Measurements from ENCODE around the gene CCNH. TPM values are rescaled to one million over a fixed set of nuclear protein-coding genes. Genes with fewer than 3 reads are reported as not detected.

Gene CCNH
- polyA plus RNA-seq, 2 of the 4 experiments (the other 2 are of a cell fraction): 74.1 to 85.1 TPM

GRCh38 chr5:87453801-87454200 is 41.1 kb upstream of the CCNH start:
- Histone ChIP-seq H3K4me1 (no peaks in the 10 kb centered on the region), H3K4me2 (no peak overlapping the region), H3K9me3 (no peaks in the 10 kb centered on the region), H3K4me3 (no peak overlapping the region), H3K27ac (no peak overlapping the region)
- WGBS (ENCODE audit: missing lambda C conversion rate): 51% methylated on average over 1 of the region's 1 CpG
- CTCF ChIA-PET: no interaction called here
- FAIRE-seq (no peak), ATAC-seq (no peak), DNase-seq (ENCODE audit: low read depth in 1 of 2, low spot score in 1 of 2) (no peak)
- TF ChIP-seq E2F6 (IDR thresholded peaks at IDR 0.05; ENCODE audit: borderline replicate concordance, low read depth) (no peak), ZFP36 (IDR thresholded peaks at IDR 0.05; ENCODE audit: borderline replicate concordance, partially characterized antibody) (no peak), CBX2 (IDR thresholded peaks at IDR 0.05; ENCODE audit: borderline replicate concordance, low read depth) (no peak), HOXB5 (CRISPR knock-in tag; IDR thresholded peaks at IDR 0.05) (no peak), HES2 (IDR thresholded peaks at IDR 0.05) (no peak), KDM1A (IDR thresholded peaks at IDR 0.05; ENCODE audit: low read depth) (no peak), SREBF2 (IDR thresholded peaks at IDR 0.05) (no peak), ZSCAN20 (CRISPR knock-in tag; IDR thresholded peaks at IDR 0.05) (no peak), JUN (IDR thresholded peaks at IDR 0.05) (no peak), HOXA7 (CRISPR knock-in tag; IDR thresholded peaks at IDR 0.05) (no peak), PBX3 (IDR thresholded peaks at IDR 0.05) (no peak), CHD4 (IDR thresholded peaks at IDR 0.05; ENCODE audit: borderline replicate concordance) (no peak), RNF2 (IDR thresholded peaks at IDR 0.05; ENCODE audit: borderline replicate concordance, low read depth) (no peak), CHD2 (IDR thresholded peaks at IDR 0.05; ENCODE audit: low read length, partially characterized antibody) (no peak), BHLHE40 (IDR thresholded peaks at IDR 0.05; ENCODE audit: low read depth, low read length) (no peak)
- TF ChIP-seq, protein P1, sequence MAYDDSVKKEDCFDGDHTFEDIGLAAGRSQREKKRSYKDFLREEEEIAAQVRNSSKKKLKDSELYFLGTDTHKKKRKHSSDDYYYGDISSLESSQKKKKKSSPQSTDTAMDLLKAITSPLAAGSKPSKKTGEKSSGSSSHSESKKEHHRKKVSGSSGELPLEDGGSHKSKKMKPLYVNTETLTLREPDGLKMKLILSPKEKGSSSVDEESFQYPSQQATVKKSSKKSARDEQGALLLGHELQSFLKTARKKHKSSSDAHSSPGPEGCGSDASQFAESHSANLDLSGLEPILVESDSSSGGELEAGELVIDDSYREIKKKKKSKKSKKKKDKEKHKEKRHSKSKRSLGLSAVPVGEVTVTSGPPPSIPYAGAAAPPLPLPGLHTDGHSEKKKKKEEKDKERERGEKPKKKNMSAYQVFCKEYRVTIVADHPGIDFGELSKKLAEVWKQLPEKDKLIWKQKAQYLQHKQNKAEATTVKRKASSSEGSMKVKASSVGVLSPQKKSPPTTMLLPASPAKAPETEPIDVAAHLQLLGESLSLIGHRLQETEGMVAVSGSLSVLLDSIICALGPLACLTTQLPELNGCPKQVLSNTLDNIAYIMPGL (CRISPR knock-in tag; IDR thresholded peaks at IDR 0.05; ENCODE audit: borderline replicate concordance): no peak
- TF ChIP-seq, protein P2, sequence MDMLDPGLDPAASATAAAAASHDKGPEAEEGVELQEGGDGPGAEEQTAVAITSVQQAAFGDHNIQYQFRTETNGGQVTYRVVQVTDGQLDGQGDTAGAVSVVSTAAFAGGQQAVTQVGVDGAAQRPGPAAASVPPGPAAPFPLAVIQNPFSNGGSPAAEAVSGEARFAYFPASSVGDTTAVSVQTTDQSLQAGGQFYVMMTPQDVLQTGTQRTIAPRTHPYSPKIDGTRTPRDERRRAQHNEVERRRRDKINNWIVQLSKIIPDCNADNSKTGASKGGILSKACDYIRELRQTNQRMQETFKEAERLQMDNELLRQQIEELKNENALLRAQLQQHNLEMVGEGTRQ (IDR thresholded peaks at IDR 0.05): no peak
- POLR2A ChIA-PET: no interaction called here

- Histone ChIP-seq H3K4me3 (no peak overlapping the region), H3K4me1 (no peaks in the 10 kb centered on the region), H3K27ac (no peak overlapping the region), H3K4me2 (no peak overlapping the region), H3K9me3 (no peaks in the 10 kb centered on the region)
- DNase-seq (ENCODE audit: low read depth in 1 of 2, low spot score in 1 of 2): no peak
- CTCF ChIA-PET: no interaction called here
- ATAC-seq: no peak
- POLR2A ChIA-PET: no interaction called here
- no peak for FAIRE-seq
- TF ChIP-seq MAFK (IDR thresholded peaks at IDR 0.05; ENCODE audit: partially characterized antibody) (no peak), RAD21 (conservative IDR thresholded peaks at IDR 0.05 in 1 of 2, IDR thresholded peaks at IDR 0.05 in 1 of 2) (no peak), NFE2L2 (conservative IDR thresholded peaks at IDR 0.05; ENCODE audit: low read length) (no peak), RCOR1 (IDR thresholded peaks at IDR 0.05; ENCODE audit: low read depth, low read length) (no peak), ELK1 (IDR thresholded peaks at IDR 0.05; ENCODE audit: low read depth, low read length) (no peak), BHLHE40 (IDR thresholded peaks at IDR 0.05; ENCODE audit: low read depth, low read length) (no peak), RNF2 (IDR thresholded peaks at IDR 0.05; ENCODE audit: borderline replicate concordance, low read depth) (no peak), SREBF2 (IDR thresholded peaks at IDR 0.05) (no peak), HOXB13 (CRISPR knock-in tag; IDR thresholded peaks at IDR 0.05; ENCODE audit: low read depth) (no peak), MYC (IDR thresholded peaks at IDR 0.05; ENCODE audit: borderline replicate concordance, low read length) (no peak), ZNF302 (CRISPR knock-in tag; IDR thresholded peaks at IDR 0.05) (no peak), TP53 (CRISPR knock-in tag; IDR thresholded peaks at IDR 0.05) (no peak), RFX5 (IDR thresholded peaks at IDR 0.05) (no peak), PBX3 (IDR thresholded peaks at IDR 0.05) (no peak)
- TF ChIP-seq, protein P2 (IDR thresholded peaks at IDR 0.05): no peak
- TF ChIP-seq, protein P1 (CRISPR knock-in tag; IDR thresholded peaks at IDR 0.05; ENCODE audit: borderline replicate concordance): no peak
Observed at GRCh38 chr5:87452837-87453236, 40.1 kb upstream of the CCNH start.
